Endodermal cell (in vitro differentiated cells): Measurements from ENCODE around the gene PROSER3. TPM values are rescaled to one million over a fixed set of nuclear protein-coding genes. Genes with fewer than 3 reads are reported as not detected.

Source experiments
- DNase-seq: peaks from one replicate; pipeline ENCODE4 v3.0.0-alpha.2; 2017
- H3K27ac ChIP-seq: 2 replicates; pipeline ENCODE4 v1.5.1; 2013; ENCODE audit warnings: mild to moderate bottlenecking, low read depth, low read length, moderate library complexity
- H3K27me3 ChIP-seq: 2 replicates; pipeline ENCODE4 v1.6.1; 2013; ENCODE audit warnings: mild to moderate bottlenecking, low read length, moderate library complexity; ENCODE audit not compliant: insufficient read depth, control insufficient read depth, poor library complexity, severe bottlenecking
- H3K36me3 ChIP-seq: 2 replicates; pipeline ENCODE4 v1.7.0; 2013; ENCODE audit warnings: mild to moderate bottlenecking, low read length, moderate library complexity; ENCODE audit not compliant: control insufficient read depth, insufficient read depth
- H3K4me1 ChIP-seq: one replicate; pipeline ENCODE4 v1.7.0; 2013; ENCODE audit warnings: low read length; ENCODE audit not compliant: control insufficient read depth, insufficient read depth
- H3K4me3 ChIP-seq: 2 replicates; pipeline ENCODE4 v1.5.1; 2013; ENCODE audit warnings: mild to moderate bottlenecking, low read length, moderate library complexity
- H3K9ac ChIP-seq: 2 replicates; pipeline ENCODE4 v1.6.1; 2013; ENCODE audit warnings: mild to moderate bottlenecking, low read length, moderate library complexity; ENCODE audit not compliant: poor library complexity, severe bottlenecking; ENCODE audit errors: extremely low read depth
- H3K9me3 ChIP-seq: 2 replicates; pipeline ENCODE4 v1.6.1; 2013; ENCODE audit warnings: mild to moderate bottlenecking, low read length, moderate library complexity; ENCODE audit not compliant: control insufficient read depth
- H3K27ac Mint-ChIP-seq: 2 replicates; pipeline ENCODE4 v1.8.0; 2020; ENCODE audit warnings: mixed read lengths
- H3K27me3 Mint-ChIP-seq: 2 replicates; pipeline ENCODE4 v1.8.0; 2021; ENCODE audit warnings: mild to moderate bottlenecking, mixed read lengths; ENCODE audit not compliant: insufficient read depth
- H3K36me3 Mint-ChIP-seq: 2 replicates; pipeline ENCODE4 v1.8.0; 2020; ENCODE audit warnings: low read depth, mixed read lengths
- H3K4me1 Mint-ChIP-seq: 2 replicates; pipeline ENCODE4 v1.8.0; 2020; ENCODE audit warnings: mixed read lengths
- H3K4me3 Mint-ChIP-seq: 2 replicates; pipeline ENCODE4 v1.8.0; 2020; ENCODE audit warnings: mild to moderate bottlenecking, moderate library complexity, mixed read lengths
- H3K9me3 Mint-ChIP-seq: 2 replicates; pipeline ENCODE4 v1.8.0; 2020; ENCODE audit warnings: mild to moderate bottlenecking, mixed read lengths
- CTCF ChIP-seq: fragments of 200-600 bp; sonication (generic); conservative IDR thresholded peaks from 2 replicates; pipeline ENCODE4 v1.5.0; 2021; ENCODE audit warnings: antibody characterized with exemption, mild to moderate bottlenecking
- WGBS, 2 experiments: methylation state at CpG; one replicate each; pipeline versions ENCODE4 v1.1.5 to v1.1.7; 2013; ENCODE audit warnings: missing lambda C conversion rate in 2 of 2, mixed read lengths in 1 of 2; ENCODE audit not compliant: insufficient coverage in 1 of 2, insufficient read length in 1 of 2; 5-methylcytosine and 5-hydroxymethylcytosine counted together
- total RNA-seq, 2 donors: library from RNA; stranded (reverse); fragmentation: NEBNext Ultra II Directional in 1 of 2; extraction: Animal tissue kit (Norgen Biotek cat#: 25700) in 1 of 2; gene quantifications; 2 replicates in 1 of 2; 3 replicates in 1 of 2; pipeline ENCODE4 v1.2.1, GENCODE V29; 2021

The PROSER3 gene
- total RNA-seq, 2 donors from 2014 or later = 37.8 to 45.4 TPM

GRCh38 chr19:35805526-35806102 is 47.6 kb downstream of the PROSER3 start:
- 78 to 84% methylated on average over 5 of the region's 5 CpGs for WGBS, 2 experiments
- Histone ChIP-seq H3K9me3 (no peaks in the 10 kb centered on the region), H3K4me3 (no peak overlapping the region), H3K4me1 (no peaks in the 10 kb centered on the region), H3K27ac (no peak overlapping the region), H3K36me3 (no peaks in the 10 kb centered on the region), H3K9ac (no peak overlapping the region), H3K27me3 (no peaks in the 10 kb centered on the region)
- no peak for DNase-seq
- Mint-ChIP-seq H3K9me3 (no peaks in the 10 kb centered on the region), H3K4me1 (no peaks in the 10 kb centered on the region), H3K27me3 (peaks cover 6% of the 10 kb centered on the region), H3K27ac (no peak overlapping the region), H3K36me3 (no peaks in the 10 kb centered on the region), H3K4me3 (no peak overlapping the region)
- TF ChIP-seq CTCF = no peak

- Mint-ChIP-seq H3K4me1 (peaks cover 1% of the 10 kb centered on the region), H3K4me3 (no peak overlapping the region), H3K27me3 (peaks cover 7% of the 10 kb centered on the region), H3K27ac (no peak overlapping the region), H3K36me3 (no peaks in the 10 kb centered on the region), H3K9me3 (no peaks in the 10 kb centered on the region)
- Histone ChIP-seq H3K9me3 (no peaks in the 10 kb centered on the region), H3K27ac (no peak overlapping the region), H3K4me1 (no peaks in the 10 kb centered on the region), H3K4me3 (no peak overlapping the region), H3K36me3 (no peaks in the 10 kb centered on the region), H3K9ac (no peak overlapping the region), H3K27me3 (no peaks in the 10 kb centered on the region)
- no peak for DNase-seq
- peak; percentile 23 for TF ChIP-seq CTCF
- 88 to 89% methylated on average over 16 to 18 of the region's 18 CpGs for WGBS, 2 experiments
Observed at GRCh38 chr19:35806597-35806996, 48.6 kb downstream of the PROSER3 start.

- H3K27ac Mint-ChIP-seq = no peak overlapping the region
- no peak for TF ChIP-seq CTCF
- peaks cover 3% of the 10 kb centered on the region for H3K4me1 Mint-ChIP-seq
- H3K9me3 Mint-ChIP-seq = no peaks in the 10 kb centered on the region
- WGBS, 2 experiments = 89 to 91% methylated on average over 5 of the region's 5 CpGs
- no peak overlapping the region for H3K4me3 Mint-ChIP-seq
- Histone ChIP-seq H3K4me1 (no peaks in the 10 kb centered on the region), H3K4me3 (no peak overlapping the region), H3K27ac (no peak overlapping the region), H3K36me3 (no peaks in the 10 kb centered on the region), H3K9ac (no peak overlapping the region), H3K27me3 (no peaks in the 10 kb centered on the region), H3K9me3 (no peaks in the 10 kb centered on the region)
- H3K36me3 Mint-ChIP-seq = no peaks in the 10 kb centered on the region
- DNase-seq = no peak
- peaks cover 8% of the 10 kb centered on the region for H3K27me3 Mint-ChIP-seq
Observed at GRCh38 chr19:35807633-35808032, 49.7 kb downstream of the PROSER3 start.
